GM10248 (cell line): ENCODE measurements around the gene NT5DC3.

Source experiments
- CTCF ChIA-PET: fragments of 300-600 bp; sonication (Branson Sonifier 250); formaldehyde crosslinking; extraction: SDS; loops from one replicate; lab custom pipeline; 2021; ENCODE audit warnings: antibody characterized with exemption; lab: Yijun Ruan, JAX
- POLR2A ChIA-PET: fragments of 350-650 bp; sonication (Branson Sonifier 250); formaldehyde crosslinking; extraction: SDS; loops from one replicate; lab custom pipeline; 2020; ENCODE audit warnings: antibody characterized with exemption; lab: Yijun Ruan, JAX
- DNase-seq: peaks from one replicate; pipeline ENCODE4 v3.0.0; 2012; ENCODE audit errors: extremely low spot score
- TF ChIP-seq, protein P1 (sequence below): IDR thresholded peaks from 2 replicates; pipeline ENCODE4 v1.5.1; 2012; ENCODE audit warnings: mild to moderate bottlenecking, low read depth; ENCODE audit errors: extremely low read depth, missing control alignments, control extremely low read depth

The NT5DC3 gene

DNA sequence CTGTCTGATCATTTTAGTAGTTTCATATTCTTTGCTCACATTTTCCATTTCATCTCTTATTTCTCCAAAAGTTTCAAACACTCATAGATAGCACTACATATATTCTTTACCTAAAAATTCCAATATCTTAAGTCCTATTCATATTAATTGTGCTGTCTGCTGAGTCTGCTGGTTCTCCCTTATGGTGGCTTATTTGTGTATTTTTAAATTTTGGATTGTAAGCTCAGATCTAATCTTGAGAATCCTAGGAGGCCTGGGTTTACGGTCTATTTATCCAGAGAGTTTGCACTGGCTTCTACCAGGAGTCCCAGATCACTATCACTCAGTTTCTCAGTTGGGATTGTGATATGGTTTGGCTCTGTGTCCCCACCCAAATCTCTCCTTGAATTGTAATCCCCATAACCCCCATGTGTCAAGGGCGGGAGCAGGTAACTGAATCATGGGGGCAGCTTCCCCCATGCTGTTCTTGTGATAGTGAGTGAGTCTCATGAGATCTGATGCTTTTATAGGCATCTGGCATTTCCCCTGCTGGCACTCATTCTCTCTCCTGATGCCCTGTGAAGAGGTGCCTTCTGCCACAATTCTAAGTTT is 10.2 kb downstream of the NT5DC3 start:
- TF ChIP-seq, protein P1, sequence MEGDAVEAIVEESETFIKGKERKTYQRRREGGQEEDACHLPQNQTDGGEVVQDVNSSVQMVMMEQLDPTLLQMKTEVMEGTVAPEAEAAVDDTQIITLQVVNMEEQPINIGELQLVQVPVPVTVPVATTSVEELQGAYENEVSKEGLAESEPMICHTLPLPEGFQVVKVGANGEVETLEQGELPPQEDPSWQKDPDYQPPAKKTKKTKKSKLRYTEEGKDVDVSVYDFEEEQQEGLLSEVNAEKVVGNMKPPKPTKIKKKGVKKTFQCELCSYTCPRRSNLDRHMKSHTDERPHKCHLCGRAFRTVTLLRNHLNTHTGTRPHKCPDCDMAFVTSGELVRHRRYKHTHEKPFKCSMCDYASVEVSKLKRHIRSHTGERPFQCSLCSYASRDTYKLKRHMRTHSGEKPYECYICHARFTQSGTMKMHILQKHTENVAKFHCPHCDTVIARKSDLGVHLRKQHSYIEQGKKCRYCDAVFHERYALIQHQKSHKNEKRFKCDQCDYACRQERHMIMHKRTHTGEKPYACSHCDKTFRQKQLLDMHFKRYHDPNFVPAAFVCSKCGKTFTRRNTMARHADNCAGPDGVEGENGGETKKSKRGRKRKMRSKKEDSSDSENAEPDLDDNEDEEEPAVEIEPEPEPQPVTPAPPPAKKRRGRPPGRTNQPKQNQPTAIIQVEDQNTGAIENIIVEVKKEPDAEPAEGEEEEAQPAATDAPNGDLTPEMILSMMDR: no peak
- no peak for DNase-seq
- CTCF ChIA-PET: no interaction called here
- POLR2A ChIA-PET: no interaction called here

DNA sequence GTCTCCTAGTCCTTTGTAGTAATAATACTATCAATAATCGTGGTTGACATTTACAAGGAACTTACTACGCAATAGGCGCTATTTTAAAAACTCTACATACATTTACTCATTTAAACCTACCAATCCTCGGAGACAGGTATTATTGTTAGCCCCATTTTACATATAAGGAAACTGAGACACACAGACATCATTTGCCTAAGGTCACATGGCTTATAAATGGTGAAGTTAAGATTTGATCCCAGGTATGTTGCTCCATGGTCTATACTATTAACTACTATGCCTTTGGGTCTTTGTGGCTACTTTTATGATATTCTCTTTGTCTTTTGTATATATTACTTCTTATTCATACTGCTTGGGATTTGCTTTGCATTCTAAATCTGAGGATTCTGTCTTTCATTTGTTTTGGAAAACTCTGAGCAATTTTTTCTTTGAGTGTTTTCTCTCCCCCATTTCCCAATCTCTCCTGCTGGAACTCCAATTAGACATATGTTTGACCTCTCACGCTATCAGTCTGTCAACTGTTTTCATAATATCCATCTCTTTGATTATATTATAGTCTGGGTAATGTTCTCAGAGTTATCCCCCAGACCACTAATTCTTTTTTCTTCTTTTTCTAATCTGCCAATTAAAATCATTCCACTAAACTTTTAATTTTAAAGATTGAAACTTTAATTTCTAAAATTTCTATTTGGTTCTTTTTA is 10.9 kb downstream of the NT5DC3 start:
- TF ChIP-seq, protein P1: no peak
- DNase-seq: no peak
- ChIA-PET CTCF (no interaction called here), POLR2A (no interaction called here)

DNA sequence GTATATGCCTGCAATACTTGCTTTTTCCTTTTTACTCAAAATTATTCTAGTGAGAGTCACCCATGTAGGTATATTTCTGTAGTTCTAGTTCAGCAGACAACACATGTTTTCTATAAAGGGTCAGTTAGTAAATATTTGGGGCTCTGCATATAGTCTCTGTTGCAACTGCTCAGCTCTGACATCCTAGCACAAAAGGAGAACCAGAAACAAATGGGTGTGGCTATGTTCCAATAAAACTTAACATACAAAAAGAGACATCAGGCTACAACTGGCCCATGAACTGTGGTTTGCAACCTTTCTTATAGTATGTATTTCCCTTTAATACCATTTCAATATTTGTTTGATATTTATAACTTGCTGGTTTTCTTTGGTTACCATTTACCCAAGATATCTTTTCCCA is 11.9 kb downstream of the NT5DC3 start:
- TF ChIP-seq, protein P1: no peak
- POLR2A ChIA-PET: no interaction called here
- no peak for DNase-seq
- CTCF ChIA-PET: no interaction called here

DNA sequence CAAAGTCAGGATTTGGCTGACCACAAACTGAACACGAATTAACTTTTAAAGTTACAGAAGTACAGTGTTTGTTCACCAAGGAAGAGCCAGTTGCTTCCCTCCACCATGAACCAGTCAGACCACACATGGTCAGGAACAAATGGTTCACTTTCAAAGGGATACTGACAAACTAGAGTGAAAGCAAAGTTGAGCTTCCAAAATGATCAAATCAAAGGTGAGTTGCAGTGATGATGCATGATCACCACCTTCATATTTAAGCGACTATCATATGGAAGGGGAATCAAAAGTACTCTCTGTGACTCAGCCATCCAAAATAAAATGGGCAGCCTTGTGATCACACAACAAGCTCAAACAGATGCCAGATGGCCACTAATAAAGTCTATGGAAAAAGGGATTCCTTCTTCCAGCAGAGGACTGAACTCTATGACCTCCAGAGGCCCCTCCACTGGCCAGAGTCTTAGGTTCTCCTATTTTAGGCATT is 13.1 kb downstream of the NT5DC3 start:
- CTCF ChIA-PET: interaction anchor here (1.4 to 1.5 kb wide), 2 partner anchors 14 to 55 kb away, joined by 3 read pairs; no protein-coding TSS in a partner anchor
- TF ChIP-seq, protein P1: no peak
- POLR2A ChIA-PET: no interaction called here
- no peak for DNase-seq

DNA sequence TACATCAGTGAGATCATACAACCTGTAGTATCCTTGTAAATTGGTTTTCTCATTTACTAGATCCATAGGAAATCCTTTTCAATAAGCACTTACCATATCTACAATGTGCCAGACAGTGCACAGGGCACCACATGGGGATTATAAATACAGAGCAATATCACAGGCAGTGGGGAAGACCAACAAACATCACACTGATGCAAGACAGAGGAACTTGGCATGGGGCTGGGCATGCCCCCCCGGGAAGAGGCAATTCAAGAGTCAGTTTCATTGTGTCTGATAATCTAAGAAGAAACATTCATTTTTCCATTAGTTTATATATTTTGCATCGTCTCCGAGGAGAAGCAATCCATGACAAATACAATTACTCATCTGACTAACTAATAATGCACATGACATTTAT is 16.2 kb downstream of the NT5DC3 start:
- ChIA-PET CTCF (no interaction called here), POLR2A (no interaction called here)
- TF ChIP-seq, protein P1: no peak
- no peak for DNase-seq

DNA sequence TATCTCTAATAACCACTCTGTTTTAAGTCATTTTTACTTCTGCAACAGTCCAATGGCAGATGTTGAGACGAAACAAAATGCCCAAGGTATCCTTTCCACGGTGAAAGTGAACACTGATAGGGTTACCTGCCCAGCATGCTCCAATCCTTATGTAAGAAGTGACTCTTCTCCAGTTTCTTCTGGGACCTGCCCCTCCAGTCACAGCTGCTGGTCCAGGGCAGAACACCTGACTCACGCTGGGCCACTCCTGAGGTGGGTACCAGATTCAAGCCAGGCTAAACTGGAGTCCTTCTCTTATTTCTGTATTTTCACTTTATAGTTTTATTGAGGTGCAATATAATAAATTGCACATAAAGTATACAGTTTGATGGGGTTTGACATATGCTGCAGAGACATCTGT is 16.7 kb downstream of the NT5DC3 start:
- TF ChIP-seq, protein P1: no peak
- ChIA-PET POLR2A (no interaction called here), CTCF (interaction anchor here (1.0 kb wide), 1 partner anchor 12 kb away, joined by 3 read pairs; no protein-coding TSS in a partner anchor)
- DNase-seq: no peak
